ENCODE data around the gene RFC2.
A peak's percentile ranks its signal among the peaks of the same experiment; 100 is the strongest.
"Not testable (repeated sequence)": the region's sequence is repeated elsewhere in the genome, so short reads cannot be mapped to it uniquely, and the experiment has no call there.

Gene RFC2

DNA sequence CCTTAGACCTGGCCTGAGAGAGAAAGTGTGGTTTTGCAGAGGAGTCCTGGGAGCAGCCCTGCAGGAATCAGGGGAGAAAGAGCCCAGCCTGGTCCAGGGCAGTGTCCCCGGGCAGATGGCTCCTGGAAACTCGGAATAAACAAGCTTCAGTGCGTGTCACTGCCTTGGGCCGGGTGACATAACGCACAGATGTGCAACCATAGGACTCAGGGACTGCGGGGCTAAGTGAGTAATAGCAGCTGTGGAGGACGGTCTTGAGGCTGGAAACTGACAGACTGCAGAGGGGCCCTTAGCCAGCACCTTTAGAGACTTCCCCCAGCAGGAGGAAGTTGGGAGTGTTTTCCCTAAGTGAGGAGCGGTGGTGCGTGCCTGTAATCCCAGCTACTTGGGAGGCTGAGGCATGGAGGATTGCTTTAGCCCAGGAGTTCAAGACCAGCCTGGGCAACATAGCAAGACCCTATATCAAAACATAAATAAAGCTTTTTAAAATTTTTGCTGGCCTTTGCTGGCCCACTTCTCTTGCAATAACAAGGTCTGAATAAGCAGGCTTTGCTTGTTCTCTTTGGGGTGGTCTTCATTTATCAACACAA is 29.8 kb upstream of the RFC2 start:
- no peak for DNase-seq (ENCODE audit: low read depth, low spot score)
- H3K27ac ChIP-seq = no peak overlapping the region

DNA sequence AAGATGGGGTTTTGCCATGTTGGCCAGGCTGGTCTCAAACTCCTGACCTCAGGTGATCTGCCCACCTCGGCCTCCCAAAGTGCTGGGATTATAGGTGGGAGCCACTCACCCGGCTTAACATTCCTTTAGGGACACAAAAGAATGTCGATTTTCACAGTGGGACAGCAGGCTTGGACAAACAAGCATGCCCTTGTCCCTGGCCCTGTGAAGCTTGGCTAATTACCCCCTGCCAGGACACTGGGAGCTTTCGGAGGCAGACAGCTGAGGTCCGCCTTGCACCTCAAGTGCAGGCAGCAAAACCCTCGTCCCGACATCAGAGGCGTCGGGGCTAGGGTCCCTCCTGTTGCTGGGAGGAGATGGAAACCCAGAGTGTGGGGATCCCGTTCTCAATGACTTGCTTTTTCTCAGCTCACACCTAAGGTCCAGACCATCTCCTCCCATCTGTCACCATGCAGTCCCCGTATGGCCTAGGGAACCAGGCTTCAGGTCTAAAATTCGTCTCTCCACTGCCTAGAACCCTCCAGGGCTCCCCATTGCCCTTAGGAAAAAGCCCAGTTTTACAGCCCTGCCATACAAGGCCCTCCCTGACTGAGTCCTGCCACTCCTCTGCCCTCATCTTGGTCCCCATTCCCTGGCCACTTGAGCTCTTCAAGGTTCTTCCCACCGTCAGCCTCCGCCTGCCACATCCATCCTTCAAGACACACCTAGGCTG is 28.7 kb upstream of the RFC2 start:
- DNase-seq (ENCODE audit: low read depth, low spot score) = no peak

DNA sequence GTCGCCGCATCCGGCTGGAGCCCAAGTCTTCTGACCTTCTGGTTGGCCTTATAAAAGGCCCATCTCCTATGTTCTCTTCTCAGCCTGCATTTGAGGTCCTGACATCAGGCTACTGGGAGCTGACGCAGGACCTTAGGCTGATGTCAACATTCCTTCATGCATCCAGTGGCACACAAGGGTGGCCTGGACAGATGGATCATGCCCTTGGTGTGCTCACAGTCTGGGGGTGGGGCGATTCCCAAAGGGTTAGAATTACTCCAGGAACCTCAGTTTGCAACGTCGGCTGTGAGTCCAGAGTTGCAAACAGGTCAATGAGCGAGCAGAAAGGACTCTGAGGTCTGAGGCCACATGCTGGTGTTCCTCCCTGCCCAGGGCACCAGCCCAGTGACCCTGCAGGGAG is 26.8 kb upstream of the RFC2 start:
- DNase-seq (ENCODE audit: low read depth, low spot score) = no peak
- H3K27ac ChIP-seq = no peak overlapping the region

More for the DNA sequence above, 28.7 kb upstream of the RFC2 start:
- H3K27ac ChIP-seq = no peak overlapping the region

DNA sequence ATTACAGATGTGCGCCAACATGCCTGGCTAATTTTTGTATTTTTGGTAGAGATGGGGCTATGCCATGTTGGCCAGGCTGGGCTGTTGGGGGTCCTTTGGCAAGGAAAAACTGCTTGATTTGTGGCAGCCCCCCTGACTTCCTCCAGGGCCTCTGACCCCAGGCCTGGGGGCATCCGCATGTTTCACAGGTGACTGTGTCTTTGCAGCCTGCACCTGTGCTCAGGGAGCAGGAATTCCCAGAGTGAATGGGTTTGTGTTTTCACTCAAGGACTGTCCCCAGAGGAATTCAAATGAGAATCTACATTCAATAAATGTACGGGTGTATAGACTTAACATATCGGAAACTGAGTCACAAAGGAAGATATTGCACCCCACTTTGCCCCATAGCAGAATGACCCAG is 23.4 kb upstream of the RFC2 start:
- no peak for DNase-seq (ENCODE audit: low read depth, low spot score)
- no peak overlapping the region for H3K27ac ChIP-seq

DNA sequence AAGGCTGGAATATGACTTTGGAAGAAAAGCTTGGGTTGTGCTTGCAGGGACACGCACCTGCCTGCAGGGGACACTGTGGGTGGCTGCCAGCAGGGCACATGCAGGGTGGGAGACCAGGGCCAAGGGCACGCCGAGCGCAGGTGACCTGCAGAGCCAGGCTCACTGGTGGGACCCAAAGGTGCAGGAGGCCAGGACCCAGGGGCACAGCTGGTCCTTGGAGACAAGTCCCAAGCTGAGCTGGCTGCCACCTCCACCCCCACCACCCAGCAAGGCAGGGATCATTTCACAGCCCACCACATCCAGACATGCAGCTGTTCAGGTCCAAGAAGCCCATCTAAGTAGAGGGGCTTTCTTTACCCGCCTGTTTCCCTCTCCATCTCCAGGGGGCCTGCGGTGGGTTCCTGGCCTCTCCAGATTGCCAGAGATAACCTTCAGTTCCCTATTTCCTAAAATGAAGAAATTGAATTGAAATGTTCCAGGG is 21.2 kb upstream of the RFC2 start:
- no peak overlapping the region for H3K27ac ChIP-seq
- DNase-seq (ENCODE audit: low read depth, low spot score) = no peak

DNA sequence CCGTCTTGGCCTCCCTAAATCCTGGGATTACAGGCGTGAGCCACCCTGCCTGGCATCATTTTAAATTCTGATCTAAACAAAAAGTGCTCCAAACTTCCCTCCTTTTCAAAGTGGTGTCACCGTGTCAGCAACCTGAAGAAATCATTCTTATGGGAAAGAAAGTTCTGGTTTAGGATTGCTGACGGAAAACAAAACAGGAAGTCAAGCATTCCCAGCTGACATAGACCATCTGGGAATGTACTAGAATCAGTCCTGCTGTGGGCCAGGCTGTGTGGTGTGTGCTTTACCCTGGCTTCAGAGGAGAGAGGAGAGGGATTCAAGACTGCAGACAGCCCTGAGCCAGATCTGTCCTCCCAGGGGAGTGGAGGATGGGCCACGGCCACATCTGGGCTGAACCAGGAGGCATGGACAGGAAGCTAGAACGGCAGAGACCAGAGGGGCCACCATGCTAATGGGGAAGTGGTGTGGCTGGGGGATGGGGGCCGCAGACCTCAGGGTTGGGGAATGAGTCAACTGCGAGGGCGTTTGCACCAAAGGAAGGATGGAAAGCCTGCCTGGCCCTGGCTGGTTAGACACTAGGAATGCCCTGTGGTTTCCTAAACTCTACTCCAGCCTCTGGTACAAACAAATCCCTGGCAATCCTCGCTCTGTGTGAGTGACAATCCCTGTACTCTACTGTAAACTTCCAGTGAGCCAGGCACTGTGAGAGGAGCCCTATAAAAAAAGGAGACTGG is 18.3 kb upstream of the RFC2 start:
- no peak overlapping the region for H3K27ac ChIP-seq
- DNase-seq (ENCODE audit: low read depth, low spot score) = no peak

DNA sequence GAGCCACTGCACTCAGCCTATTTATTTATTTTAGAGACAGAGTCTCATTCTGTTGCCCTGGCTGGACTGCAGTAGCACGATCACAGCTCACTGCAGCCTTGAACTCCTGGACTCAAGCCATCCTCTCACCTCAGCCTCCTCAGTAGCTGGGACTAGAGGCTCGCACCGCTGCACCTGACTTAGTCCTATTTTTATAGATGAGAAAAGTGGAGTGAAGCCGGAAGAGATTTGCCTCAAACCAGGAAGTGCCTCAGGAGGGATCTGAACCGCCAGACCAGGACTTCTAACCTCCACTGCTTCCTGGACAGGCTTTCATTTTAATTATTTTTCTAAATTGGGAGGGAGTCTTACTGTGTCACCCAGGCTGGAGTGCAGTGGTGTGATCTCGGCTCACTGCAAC is 17.5 kb upstream of the RFC2 start:
- no peak for DNase-seq (ENCODE audit: low read depth, low spot score)
- H3K27ac ChIP-seq = no peak overlapping the region

DNA sequence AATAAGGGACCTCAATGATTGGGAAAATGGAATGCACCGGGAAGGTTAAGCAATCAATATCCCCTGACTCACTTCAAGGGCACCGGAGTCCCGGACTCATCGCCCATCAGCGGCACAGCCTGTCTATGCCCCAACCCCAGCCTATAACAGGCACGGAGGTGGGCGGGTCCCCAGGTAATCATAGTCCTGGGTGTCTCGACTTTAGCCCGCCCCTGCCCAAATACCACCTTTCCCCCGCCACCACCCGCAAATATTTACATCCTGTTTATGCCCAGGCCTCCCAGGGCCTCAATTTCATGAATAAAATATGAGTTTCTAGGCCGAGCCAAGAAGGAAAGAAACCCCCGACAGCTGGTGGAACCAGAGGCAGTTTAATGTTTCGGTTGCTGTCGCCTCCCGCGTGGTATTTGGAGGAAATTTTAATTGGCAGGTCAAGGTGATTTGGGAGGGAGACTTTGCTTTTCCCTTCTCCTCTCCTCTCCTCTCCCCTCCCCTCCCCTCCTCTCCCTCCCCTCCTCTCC is 15.6 kb upstream of the RFC2 start:
- DNase-seq (ENCODE audit: low read depth, low spot score) = no peak
- H3K27ac ChIP-seq = no peak overlapping the region

DNA sequence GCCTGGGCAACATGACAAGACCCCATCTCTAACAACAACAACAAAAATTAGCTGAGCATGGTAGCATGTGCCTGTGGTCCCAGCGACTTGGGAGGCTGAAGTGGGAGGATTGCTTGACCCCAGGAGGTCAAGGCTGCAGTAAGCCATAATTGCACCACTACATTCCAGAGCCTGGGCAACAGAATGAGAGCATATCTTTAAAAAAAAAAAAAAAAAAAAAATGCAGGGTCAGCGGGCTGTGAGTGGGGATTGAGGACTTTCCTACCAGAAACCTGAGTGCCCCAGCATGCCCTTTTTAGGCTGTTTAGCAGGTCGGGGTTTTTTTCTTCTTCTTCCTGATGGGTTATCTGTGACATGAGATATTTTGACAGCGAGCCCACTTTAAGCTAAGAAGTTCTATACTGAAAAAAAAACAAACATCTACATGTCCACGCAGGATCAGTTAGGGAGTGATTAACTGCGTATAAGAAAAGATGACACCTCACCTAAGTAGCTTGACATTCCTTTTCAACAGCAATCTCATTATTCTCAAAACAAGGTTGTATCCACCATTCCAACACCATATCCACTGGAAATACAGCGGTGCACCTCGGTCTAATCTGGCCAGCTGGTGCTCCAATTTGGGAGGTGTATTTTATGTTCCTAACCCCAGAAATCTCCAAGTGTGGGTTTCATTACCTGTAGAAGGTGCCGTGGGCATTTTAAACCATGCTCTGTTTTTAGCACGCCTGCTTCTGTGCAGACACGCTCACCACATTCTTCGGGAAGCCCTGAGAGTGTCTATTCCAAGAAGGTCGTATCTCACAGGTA is 13.8 kb upstream of the RFC2 start:
- no peak for DNase-seq (ENCODE audit: low read depth, low spot score)
- H3K27ac ChIP-seq = no peak overlapping the region

DNA sequence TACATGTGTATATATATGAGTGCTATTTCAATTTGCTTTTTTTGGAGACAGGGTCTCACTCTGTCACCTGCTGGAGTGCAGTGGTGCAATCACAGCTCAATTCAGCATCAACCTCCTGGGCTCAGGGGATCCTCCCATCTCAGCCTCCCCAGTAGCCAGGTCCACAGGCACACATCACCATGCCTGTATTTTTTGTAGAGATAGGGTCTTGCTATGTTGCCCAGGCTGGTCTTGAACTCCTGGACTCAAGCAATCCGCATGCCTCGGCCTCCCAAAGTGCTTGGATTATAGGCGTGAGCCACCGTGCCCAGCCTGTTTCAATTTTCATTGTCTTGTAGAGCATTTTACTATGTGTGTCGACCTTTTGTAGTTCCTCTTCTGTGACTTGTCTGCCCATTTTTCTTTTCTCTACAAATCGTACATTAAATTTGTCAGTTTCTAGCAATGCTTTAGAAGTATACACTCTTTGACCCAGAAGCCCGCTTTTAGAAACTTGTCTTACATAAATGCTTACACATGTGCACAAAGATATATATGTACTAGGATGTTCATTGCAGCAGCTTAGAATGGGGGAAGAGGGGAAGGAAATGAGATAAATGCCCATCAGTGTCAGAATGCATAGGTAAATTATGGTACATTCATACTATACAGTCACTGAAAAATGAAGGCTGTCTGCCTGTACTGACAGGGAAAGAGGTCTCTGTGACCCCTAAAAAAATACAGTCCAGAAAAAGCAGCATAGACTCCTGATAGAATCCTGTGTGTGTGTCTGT is 12.2 kb upstream of the RFC2 start:
- no peak overlapping the region for H3K27ac ChIP-seq

DNA sequence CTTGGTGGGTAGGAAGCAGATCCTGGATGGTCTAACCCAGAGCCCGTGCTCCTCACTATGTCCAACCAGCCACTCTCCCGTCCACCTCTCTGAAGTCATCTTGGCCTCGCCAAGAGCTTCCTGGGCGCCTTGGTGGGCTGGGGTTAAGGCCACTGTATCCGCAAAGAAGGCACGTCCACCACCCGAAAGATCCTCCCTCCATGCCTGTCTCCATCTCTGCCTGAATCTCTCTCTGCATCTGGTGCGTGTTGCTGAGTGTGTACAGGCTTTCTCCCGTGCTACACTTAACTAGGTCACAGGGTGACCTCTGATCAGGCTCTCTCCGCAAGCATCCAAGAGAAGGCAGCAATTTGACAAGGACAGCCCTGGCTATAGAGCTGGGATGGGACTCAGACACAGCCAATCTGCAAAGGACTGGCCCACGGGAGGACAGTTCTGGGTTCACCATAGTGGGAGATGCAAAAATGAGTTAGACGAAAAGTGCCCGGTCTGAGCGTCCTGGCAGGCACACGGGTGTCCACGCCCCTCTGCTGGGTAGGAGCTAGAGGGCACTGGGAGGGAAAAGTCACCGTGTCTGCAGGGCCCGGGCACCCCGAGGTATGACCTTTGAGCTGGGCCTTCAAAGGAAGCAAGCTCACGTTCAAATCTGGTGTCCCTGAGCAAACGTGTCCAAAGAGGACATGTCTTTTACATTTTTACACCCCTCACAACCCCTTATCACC is 9.4 kb upstream of the RFC2 start:
- no peak for DNase-seq (ENCODE audit: low read depth, low spot score)
- no peak overlapping the region for H3K27ac ChIP-seq

More for the DNA sequence above, 12.2 kb upstream of the RFC2 start:
- no peak for DNase-seq (ENCODE audit: low read depth, low spot score)

DNA sequence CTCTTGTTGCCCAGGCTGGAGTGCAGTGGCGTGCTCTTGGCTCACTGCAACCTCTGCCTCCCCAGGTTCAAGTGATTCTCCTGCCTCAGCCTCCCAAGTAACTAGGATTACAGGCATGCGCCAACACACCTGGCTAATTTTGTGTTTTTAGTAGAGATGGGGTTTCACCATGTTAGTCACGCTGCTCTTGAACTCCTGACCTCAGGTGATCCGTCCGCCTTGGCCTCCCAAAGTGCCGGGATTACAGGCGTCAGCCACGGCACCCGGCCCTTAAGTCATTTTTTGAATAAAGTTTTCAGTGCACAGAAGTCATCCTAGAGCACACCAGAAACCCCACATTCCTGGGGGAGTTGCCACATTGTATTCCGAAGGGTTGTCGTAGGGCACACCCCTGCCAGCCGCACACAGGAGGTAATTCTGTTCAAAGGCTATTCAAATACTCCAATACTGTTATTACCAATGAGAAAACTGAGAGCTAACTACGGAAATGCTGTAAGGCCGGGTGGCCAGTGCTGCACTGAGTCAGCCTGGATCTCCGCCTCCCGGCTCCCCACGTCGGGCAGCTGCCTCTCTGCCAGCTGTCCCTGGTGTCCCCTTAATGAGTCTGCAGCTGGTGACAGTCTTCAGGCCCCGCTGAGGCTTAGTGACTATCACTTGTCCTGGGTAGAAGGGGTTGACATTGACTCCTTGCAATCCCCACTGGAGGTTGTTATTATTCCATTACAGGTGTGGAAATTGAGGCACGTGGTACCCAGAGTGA is 8.6 kb upstream of the RFC2 start:
- no peak for DNase-seq (ENCODE audit: low read depth, low spot score)
- H3K27ac ChIP-seq = no peak overlapping the region

DNA sequence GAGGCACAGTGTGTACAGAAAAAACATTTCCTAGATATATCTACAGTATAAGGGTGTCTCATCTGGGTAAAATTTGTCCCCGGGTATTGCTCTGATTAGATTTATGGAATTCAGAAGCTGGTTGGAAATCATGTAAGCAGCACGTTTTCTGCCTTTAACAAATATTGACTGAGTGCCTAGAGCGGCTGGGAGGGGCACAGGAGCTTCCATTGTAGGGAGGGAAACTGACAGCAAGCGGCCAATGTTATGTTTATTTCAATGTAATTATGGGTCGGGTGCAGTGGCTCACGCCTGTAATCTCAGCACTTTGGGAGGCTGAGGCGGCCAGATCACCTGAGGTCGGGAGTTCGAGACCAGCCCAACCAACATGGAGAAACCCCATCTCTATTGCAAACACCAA is 4.4 kb upstream of the RFC2 start:
- no peak for DNase-seq (ENCODE audit: low read depth, low spot score)
- no peak overlapping the region for H3K27ac ChIP-seq

DNA sequence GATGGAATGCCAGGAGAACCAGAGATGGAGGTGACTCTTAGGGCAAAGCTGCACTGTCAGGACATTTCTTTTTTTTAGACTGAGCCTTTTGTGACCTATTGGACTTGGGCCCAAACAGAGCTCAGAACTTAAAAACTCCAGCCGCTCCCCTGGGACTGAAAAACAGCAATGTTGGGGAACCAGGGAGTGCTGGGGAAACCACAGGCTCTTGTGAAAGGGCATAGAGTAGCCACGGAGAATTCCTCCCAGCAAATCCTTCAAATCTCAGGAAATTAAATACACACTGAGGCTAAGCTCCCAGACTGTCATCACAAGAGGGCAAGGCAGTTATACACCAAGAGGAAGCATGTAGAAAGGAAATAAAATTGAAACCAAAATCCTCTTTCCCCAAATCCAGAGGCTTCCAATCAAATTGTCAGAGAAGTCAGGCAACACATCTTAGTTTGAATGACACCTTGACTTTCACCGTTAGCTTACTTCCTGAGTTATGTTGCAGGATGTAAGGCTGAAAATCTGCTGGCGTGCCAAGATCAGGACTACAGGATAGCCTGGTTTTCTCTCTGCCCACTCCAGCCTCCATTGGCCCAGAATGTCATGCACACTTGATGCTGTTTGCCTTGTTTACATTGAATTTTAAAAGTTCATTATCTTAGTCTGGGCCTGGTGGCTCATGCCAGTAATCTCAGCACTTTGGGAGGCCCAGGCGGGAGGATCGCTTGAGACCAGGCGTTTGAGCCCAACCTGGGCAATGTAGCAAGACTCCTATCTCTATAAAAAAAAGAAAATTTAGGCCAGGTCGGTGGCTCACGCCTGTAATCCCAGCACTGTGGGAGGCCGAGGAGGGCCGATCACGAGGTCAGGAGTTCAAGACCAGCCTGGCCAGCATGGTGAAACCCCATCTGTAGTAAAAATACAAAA is 2.6 kb upstream of the RFC2 start:
- H3K27ac ChIP-seq = no peak overlapping the region
- no peak for DNase-seq (ENCODE audit: low read depth, low spot score)

DNA sequence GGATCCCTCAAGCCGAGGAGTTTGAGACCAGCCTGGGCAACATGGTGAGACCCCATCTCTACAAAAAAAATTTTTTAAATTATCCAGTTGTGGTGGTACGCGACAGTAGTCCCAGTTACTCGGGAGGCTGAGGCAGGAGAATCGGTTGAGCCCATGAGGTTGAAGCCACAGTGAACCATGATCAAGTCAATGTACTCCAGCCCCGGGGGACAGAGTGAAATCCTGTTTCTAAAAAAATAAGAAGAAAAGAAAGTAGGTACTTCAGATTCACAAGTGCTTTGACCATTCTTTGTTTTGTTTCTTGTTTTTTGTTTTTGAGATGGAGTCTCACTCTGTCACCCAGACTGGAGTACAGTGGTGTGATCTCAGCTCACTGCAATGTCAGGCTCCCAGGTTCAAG is 1.3 kb upstream of the RFC2 start:
- H3K27ac ChIP-seq; DNase-seq (ENCODE audit: low read depth, low spot score): not testable (repeated sequence)

DNA sequence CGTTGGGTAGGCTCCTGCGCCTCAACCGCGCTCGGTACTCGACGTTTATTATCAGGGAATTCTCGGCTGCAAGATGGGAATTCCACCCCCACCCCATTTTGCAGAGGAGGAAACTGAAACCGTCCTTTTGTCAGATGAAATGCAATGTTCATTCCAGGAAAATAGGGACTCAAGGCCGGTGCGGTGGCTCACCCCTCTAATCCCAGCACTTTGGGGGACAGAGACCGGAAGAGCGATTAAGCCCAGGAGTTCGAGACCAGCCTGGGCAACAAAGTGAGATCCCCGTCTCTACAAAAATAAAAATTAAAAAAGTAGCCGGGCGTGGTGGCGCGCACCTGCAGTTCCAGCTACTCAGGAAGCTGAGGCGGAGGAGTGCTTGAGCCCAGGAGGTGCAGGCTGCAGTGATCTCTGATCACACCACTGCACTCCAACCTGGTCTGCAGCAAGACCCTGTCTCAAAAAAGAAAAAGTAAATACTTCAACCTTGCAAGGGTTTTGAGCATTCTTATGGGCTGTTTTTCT is 720 bp upstream of the RFC2 start:
- DNase-seq (ENCODE audit: low read depth, low spot score) = no peak
- H3K27ac ChIP-seq = peak overlapping the region; percentile 76

DNA sequence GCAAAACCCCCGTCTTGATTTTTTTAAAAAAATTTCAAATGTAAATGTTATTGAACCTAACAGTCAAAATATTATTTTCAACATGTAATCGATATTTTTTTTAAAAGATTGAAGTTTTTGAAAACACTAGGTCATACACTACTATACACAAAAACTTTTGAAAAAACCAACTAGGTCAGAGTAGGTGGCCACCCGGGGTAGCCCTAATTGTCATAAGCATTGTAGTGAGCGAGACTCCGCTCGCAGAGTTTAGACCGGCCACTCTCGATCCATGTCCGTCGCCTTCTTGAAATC is 417 bp downstream of the RFC2 start:
- DNase-seq (ENCODE audit: low read depth, low spot score) = no peak
- peak overlapping the region; percentile 76 for H3K27ac ChIP-seq

Measured in epithelial cell of prostate (primary cell).